ENCODE measurements around the gene SUPT4H1. TPM values are rescaled to one million over a fixed set of nuclear protein-coding genes. Genes with fewer than 3 reads are reported as not detected.

SUPT4H1 gene
- total and polyA plus RNA-seq, 9 of the 15 experiments (the other 6 are each of a cell fraction or from before 2014, with no cell fraction given), result 62.1 to 320 (median 117) TPM

DNA sequence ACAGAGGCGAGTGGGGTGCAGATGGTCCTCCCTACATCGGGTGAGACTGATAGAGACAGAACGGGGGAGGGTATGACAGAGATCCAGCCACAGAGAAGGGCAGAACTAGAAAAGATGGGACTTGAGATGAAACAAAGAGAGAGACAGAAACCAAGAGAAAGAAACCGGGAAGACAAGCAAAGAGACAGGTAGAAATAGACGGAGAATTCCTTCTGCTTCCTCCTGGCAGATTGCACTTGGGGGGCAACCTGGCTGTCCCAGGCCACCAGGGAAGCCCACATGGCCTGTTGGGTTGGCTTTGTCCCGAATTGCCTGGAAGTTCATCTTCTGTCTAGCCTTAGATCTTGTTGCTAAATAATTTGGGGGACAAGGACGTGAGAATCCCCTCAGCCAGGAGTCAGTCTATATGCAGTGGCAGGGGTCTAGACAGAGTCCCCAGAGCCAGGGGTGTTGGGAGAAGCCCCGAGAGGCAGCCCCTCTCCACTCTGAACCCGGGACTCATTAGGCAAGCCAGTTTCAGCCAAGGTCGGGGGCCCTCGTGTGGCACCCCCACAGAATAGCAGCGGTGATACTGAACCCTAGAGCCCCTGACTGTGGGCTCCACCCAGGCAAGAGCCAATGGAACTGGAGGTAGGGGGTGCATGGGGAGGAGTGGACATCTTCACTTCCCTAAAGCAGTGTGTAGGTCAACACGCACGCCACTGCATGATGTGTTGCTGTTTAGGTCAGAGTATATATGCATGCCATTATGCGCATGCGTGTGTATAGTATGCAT lies 22.8 kb downstream of the SUPT4H1 start (continued):
- TF ChIP-seq ZNF384 (IDR thresholded peaks at IDR 0.05; ENCODE audit: low read depth, low read length) (no peak), ZNF561 (CRISPR knock-in tag; conservative IDR thresholded peaks at IDR 0.05) (0 out of 2 replicates have a peak, but pooled peaks have one; percentile 55), ZFP36 (IDR thresholded peaks at IDR 0.05; ENCODE audit: low read depth, low read length, partially characterized antibody) (no peak), NEUROD1 (IDR thresholded peaks at IDR 0.05; ENCODE audit: borderline replicate concordance, low read depth, low read length, partially characterized antibody) (no peak), CBX2 (IDR thresholded peaks at IDR 0.05; ENCODE audit: insufficient read depth, low read length, poor library complexity, severe bottlenecking) (no peak), KDM2B (CRISPR knock-in tag; IDR thresholded peaks at IDR 0.05) (no peak), ZFX (CRISPR knock-in tag; IDR thresholded peaks at IDR 0.05) (no peak), JUNB (CRISPR knock-in tag; conservative IDR thresholded peaks at IDR 0.05) (no peak; the same call in 1 of the 2 replicates), ZNF785 (CRISPR knock-in tag; IDR thresholded peaks at IDR 0.05) (no peak), SPI1 (IDR thresholded peaks at IDR 0.05; ENCODE audit: borderline replicate concordance, low read depth, low read length) (peak; percentile 94), POLR2B (IDR thresholded peaks at IDR 0.05; ENCODE audit: low read depth, partially characterized antibody) (peak; percentile 97), NCOA6 (IDR thresholded peaks at IDR 0.05) (no peak), NR2F6 (CRISPR knock-in tag; IDR thresholded peaks at IDR 0.05) (no peak)
- TF ChIP-seq, protein P1, sequence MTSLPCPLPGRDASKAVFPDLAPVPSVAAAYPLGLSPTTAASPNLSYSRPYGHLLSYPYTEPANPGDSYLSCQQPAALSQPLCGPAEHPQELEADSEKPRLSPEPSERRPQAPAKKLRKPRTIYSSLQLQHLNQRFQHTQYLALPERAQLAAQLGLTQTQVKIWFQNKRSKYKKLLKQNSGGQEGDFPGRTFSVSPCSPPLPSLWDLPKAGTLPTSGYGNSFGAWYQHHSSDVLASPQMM (CRISPR knock-in tag; IDR thresholded peaks at IDR 0.05), result peak; percentile 71
- TF ChIP-seq, protein P2, sequence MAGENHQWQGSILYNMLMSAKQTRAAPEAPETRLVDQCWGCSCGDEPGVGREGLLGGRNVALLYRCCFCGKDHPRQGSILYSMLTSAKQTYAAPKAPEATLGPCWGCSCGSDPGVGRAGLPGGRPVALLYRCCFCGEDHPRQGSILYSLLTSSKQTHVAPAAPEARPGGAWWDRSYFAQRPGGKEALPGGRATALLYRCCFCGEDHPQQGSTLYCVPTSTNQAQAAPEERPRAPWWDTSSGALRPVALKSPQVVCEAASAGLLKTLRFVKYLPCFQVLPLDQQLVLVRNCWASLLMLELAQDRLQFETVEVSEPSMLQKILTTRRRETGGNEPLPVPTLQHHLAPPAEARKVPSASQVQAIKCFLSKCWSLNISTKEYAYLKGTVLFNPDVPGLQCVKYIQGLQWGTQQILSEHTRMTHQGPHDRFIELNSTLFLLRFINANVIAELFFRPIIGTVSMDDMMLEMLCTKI (IDR thresholded peaks at IDR 0.05; ENCODE audit: partially characterized antibody), result no peak
- TF ChIP-seq, protein P3, sequence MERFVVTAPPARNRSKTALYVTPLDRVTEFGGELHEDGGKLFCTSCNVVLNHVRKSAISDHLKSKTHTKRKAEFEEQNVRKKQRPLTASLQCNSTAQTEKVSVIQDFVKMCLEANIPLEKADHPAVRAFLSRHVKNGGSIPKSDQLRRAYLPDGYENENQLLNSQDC (CRISPR knock-in tag; IDR thresholded peaks at IDR 0.05), result 0 out of 2 replicates have a peak, but pooled peaks have one; percentile 10
- TF ChIP-seq, protein P4, sequence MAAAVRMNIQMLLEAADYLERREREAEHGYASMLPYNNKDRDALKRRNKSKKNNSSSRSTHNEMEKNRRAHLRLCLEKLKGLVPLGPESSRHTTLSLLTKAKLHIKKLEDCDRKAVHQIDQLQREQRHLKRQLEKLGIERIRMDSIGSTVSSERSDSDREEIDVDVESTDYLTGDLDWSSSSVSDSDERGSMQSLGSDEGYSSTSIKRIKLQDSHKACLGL (CRISPR knock-in tag; IDR thresholded peaks at IDR 0.05; ENCODE audit: borderline replicate concordance, poor library complexity, severe bottlenecking), result no peak
- TF ChIP-seq, protein P5, sequence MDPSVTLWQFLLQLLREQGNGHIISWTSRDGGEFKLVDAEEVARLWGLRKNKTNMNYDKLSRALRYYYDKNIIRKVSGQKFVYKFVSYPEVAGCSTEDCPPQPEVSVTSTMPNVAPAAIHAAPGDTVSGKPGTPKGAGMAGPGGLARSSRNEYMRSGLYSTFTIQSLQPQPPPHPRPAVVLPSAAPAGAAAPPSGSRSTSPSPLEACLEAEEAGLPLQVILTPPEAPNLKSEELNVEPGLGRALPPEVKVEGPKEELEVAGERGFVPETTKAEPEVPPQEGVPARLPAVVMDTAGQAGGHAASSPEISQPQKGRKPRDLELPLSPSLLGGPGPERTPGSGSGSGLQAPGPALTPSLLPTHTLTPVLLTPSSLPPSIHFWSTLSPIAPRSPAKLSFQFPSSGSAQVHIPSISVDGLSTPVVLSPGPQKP (CRISPR knock-in tag; IDR thresholded peaks at IDR 0.05), result no peak
- TF ChIP-seq, protein P6, sequence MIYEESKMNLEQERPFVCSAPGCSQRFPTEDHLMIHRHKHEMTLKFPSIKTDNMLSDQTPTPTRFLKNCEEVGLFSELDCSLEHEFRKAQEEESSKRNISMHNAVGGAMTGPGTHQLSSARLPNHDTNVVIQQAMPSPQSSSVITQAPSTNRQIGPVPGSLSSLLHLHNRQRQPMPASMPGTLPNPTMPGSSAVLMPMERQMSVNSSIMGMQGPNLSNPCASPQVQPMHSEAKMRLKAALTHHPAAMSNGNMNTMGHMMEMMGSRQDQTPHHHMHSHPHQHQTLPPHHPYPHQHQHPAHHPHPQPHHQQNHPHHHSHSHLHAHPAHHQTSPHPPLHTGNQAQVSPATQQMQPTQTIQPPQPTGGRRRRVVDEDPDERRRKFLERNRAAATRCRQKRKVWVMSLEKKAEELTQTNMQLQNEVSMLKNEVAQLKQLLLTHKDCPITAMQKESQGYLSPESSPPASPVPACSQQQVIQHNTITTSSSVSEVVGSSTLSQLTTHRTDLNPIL (CRISPR knock-in tag; IDR thresholded peaks at IDR 0.05), result no peak
- TF ChIP-seq, protein P7, sequence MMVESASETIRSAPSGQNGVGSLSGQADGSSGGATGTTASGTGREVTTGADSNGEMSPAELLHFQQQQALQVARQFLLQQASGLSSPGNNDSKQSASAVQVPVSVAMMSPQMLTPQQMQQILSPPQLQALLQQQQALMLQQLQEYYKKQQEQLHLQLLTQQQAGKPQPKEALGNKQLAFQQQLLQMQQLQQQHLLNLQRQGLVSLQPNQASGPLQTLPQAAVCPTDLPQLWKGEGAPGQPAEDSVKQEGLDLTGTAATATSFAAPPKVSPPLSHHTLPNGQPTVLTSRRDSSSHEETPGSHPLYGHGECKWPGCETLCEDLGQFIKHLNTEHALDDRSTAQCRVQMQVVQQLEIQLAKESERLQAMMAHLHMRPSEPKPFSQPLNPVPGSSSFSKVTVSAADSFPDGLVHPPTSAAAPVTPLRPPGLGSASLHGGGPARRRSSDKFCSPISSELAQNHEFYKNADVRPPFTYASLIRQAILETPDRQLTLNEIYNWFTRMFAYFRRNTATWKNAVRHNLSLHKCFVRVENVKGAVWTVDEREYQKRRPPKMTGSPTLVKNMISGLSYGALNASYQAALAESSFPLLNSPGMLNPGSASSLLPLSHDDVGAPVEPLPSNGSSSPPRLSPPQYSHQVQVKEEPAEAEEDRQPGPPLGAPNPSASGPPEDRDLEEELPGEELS (CRISPR knock-in tag; IDR thresholded peaks at IDR 0.05; ENCODE audit: borderline replicate concordance), result peak; percentile 66; the same call in 1 of the 2 replicates
